ENCODE measurements around the gene KLHL13. TPM values are rescaled to one million over a fixed set of nuclear protein-coding genes. Genes with fewer than 3 reads are reported as not detected.

Gene KLHL13
- total and polyA plus RNA-seq, 10 of the 15 experiments (the other 5 are each of a cell fraction or from before 2014, with no cell fraction given): 8.2 to 34.1 (median 13.8) TPM

DNA sequence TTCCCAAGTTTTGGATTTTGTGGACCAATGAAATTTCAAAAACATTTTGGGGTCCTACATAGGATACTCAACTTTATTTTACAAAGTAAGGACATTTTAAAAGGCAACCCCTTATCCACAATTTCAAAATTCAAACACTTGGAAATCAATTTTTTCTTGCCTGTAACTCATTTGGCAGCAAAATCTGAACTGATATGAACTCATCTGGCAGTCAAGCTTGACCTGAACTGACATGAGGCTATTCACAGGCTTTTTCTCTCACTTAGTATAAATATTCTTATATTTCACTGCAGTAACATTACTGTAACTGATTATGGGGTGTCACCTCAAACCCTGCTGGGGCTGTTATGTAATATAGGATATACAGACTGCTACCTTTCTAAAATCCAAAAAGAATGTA lies 116.1 kb downstream of the KLHL13 start:
- intact Hi-C loops (cut with micrococcal nuclease; ENCODE audit: unreplicated experiment): no loop called here
- Histone ChIP-seq H2AFZ (ENCODE audit: control insufficient read depth, low read depth, low read length) (no peak overlapping the region), H3K36me3 (ENCODE audit: control insufficient read depth in 2 of 2, insufficient read depth in 2 of 2, low read length in 1 of 2) (no peaks in the 10 kb centered on the region), H3K4me1 (ENCODE audit: control insufficient read depth, insufficient read depth, low read length) (no peaks in the 10 kb centered on the region), H3K9me3 (replicated peaks; ENCODE audit: control insufficient read depth, insufficient read depth, low read length) (no peaks in the 10 kb centered on the region), H3K9ac (ENCODE audit: control insufficient read depth, insufficient read depth, low read length) (no peak overlapping the region), H3K27me3 (replicated peaks in 1 of 2; ENCODE audit: control insufficient read depth in 2 of 2, insufficient read depth in 2 of 2, low read length in 1 of 2) (no peaks in the 10 kb centered on the region), H3K79me2 (ENCODE audit: control insufficient read depth, insufficient read depth, low read length) (no peaks in the 10 kb centered on the region), H3K27ac (ENCODE audit: control insufficient read depth, insufficient read depth) (no peak overlapping the region), H4K20me1 (ENCODE audit: control insufficient read depth, insufficient read depth) (no peaks in the 10 kb centered on the region), H3K4me3 (no peak overlapping the region), H3K4me2 (ENCODE audit: control insufficient read depth, insufficient read depth) (no peak overlapping the region)
- FAIRE-seq (no peak), ATAC-seq (no peak), DNase-seq (ENCODE audit: low read depth, low spot score) (no peak)
- CTCF ChIA-PET: no interaction called here
- POLR2A ChIA-PET: no interaction called here
- SMC1A ChIA-PET (ENCODE audit: uncharacterized antibody, unreplicated experiment): interaction anchor here (0.6 kb wide), 2 partner anchors 211 to 411 kb away, joined by 3 read pairs; no protein-coding TSS in a partner anchor
- RAD21 ChIA-PET (ENCODE audit: unreplicated experiment): interaction anchor here (1.3 kb wide), 1 partner anchor 23 kb away, joined by 3 read pairs; no protein-coding TSS in a partner anchor
- in situ Hi-C loops (cut with MboI): no loop called here
- no TSS peak for BruUV-seq (replicated peaks)
- TF ChIP-seq CEBPZ (IDR thresholded peaks at IDR 0.05; ENCODE audit: low read depth, low read length): no peak
- no peak for TF ChIP-seq CTCF (IDR thresholded peaks at IDR 0.05 in 2 of 3, conservative IDR thresholded peaks at IDR 0.05 in 1 of 3; ENCODE audit: control insufficient read depth in 2 of 3, extremely low read depth in 1 of 3, insufficient read depth in 1 of 3, low read depth in 3 of 3, low read length in 3 of 3)
- TF ChIP-seq TARDBP (IDR thresholded peaks at IDR 0.05; ENCODE audit: borderline replicate concordance): no peak
- no peak for TF ChIP-seq RAD51 (IDR thresholded peaks at IDR 0.05)
- no peak for TF ChIP-seq FOS (IDR thresholded peaks at IDR 0.05; ENCODE audit: borderline replicate concordance, extremely low read depth, insufficient read length)
- TF ChIP-seq RCOR1 (conservative IDR thresholded peaks at IDR 0.05; ENCODE audit: low read depth, low read length): no peak
- TF ChIP-seq, protein P1, sequence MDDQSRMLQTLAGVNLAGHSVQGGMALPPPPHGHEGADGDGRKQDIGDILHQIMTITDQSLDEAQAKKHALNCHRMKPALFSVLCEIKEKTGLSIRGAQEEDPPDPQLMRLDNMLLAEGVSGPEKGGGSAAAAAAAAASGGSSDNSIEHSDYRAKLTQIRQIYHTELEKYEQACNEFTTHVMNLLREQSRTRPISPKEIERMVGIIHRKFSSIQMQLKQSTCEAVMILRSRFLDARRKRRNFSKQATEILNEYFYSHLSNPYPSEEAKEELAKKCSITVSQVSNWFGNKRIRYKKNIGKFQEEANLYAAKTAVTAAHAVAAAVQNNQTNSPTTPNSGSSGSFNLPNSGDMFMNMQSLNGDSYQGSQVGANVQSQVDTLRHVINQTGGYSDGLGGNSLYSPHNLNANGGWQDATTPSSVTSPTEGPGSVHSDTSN (IDR thresholded peaks at IDR 0.05; ENCODE audit: insufficient replicate concordance, low read depth, low read length): no peak
- TF ChIP-seq SUPT20H (IDR thresholded peaks at IDR 0.05; ENCODE audit: borderline replicate concordance, control insufficient read depth, low read depth, low read length): no peak
- TF ChIP-seq TBL1XR1 (IDR thresholded peaks at IDR 0.05; ENCODE audit: low read depth, low read length): no peak
- no peak for TF ChIP-seq POLR2AphosphoS5 (IDR thresholded peaks at IDR 0.05; ENCODE audit: low read length)
- TF ChIP-seq ZBTB4 (CRISPR knock-in tag; IDR thresholded peaks at IDR 0.05): no peak
- no peak for TF ChIP-seq HDAC6 (IDR thresholded peaks at IDR 0.05; ENCODE audit: unreplicated experiment)
- TF ChIP-seq NFXL1 (IDR thresholded peaks at IDR 0.05; ENCODE audit: borderline replicate concordance): no peak
- TF ChIP-seq, protein P2, sequence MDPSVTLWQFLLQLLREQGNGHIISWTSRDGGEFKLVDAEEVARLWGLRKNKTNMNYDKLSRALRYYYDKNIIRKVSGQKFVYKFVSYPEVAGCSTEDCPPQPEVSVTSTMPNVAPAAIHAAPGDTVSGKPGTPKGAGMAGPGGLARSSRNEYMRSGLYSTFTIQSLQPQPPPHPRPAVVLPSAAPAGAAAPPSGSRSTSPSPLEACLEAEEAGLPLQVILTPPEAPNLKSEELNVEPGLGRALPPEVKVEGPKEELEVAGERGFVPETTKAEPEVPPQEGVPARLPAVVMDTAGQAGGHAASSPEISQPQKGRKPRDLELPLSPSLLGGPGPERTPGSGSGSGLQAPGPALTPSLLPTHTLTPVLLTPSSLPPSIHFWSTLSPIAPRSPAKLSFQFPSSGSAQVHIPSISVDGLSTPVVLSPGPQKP (IDR thresholded peaks at IDR 0.05; ENCODE audit: low read depth, low read length): no peak

Measured in GM12878 (cell line).